Glutamatergic neuron (in vitro differentiated cells): ENCODE data around the gene C5orf46. TPM values are rescaled to one million over a fixed set of nuclear protein-coding genes. Genes with fewer than 3 reads are reported as not detected.

ENCODE experiments used
- DNase-seq: peaks from one replicate; pipeline ENCODE4 v3.0.0; 2022
- H3K27ac Mint-ChIP-seq: one replicate; pipeline ENCODE4 v1.8.0; 2020; ENCODE audit warnings: mild to moderate bottlenecking, mixed read lengths, inconsistent platforms; ENCODE audit not compliant: unreplicated experiment
- H3K27me3 Mint-ChIP-seq: one replicate; pipeline ENCODE4 v1.8.0; 2020; ENCODE audit warnings: mild to moderate bottlenecking, moderate library complexity, mixed read lengths, inconsistent platforms; ENCODE audit not compliant: unreplicated experiment
- H3K36me3 Mint-ChIP-seq: one replicate; pipeline ENCODE4 v1.8.0; 2020; ENCODE audit warnings: mild to moderate bottlenecking, mixed read lengths, inconsistent platforms; ENCODE audit not compliant: unreplicated experiment
- H3K4me1 Mint-ChIP-seq: one replicate; pipeline ENCODE4 v1.8.0; 2020; ENCODE audit warnings: mild to moderate bottlenecking, low read depth, mixed read lengths, inconsistent platforms; ENCODE audit not compliant: unreplicated experiment
- H3K4me3 Mint-ChIP-seq: one replicate; pipeline ENCODE4 v1.8.0; 2020; ENCODE audit warnings: mild to moderate bottlenecking, mixed read lengths, inconsistent platforms; ENCODE audit not compliant: unreplicated experiment
- H3K9me3 Mint-ChIP-seq: one replicate; pipeline ENCODE4 v1.8.0; 2020; ENCODE audit warnings: mild to moderate bottlenecking, moderate library complexity, mixed read lengths, inconsistent platforms; ENCODE audit not compliant: unreplicated experiment
- CTCF ChIP-seq: fragments of 200-600 bp; sonication (generic); IDR thresholded peaks from one replicate; pipeline ENCODE4 v1.5.0; 2021; ENCODE audit not compliant: partially characterized antibody, unreplicated experiment
- total RNA-seq: library from RNA; stranded (reverse); fragmentation: NEBNext Ultra II Directional; extraction: Animal tissue kit (Norgen Biotek cat#: 25700); gene quantifications from one replicate; pipeline ENCODE4 v1.2.1, GENCODE V29; 2021; ENCODE audit not compliant: unreplicated experiment

Gene C5orf46
- total RNA-seq, 1 donor from 2014 or later = not detected

GRCh38 chr5:147895864-147896263 lies 10.5 kb downstream of the C5orf46 start:
- Mint-ChIP-seq H3K9me3 (no peaks in the 10 kb centered on the region), H3K4me1 (no peaks in the 10 kb centered on the region), H3K27ac (no peak overlapping the region), H3K36me3 (no peaks in the 10 kb centered on the region), H3K27me3 (peaks cover 1% of the 10 kb centered on the region), H3K4me3 (no peak overlapping the region)
- no peak for TF ChIP-seq CTCF
- no peak for DNase-seq

GRCh38 chr5:147893820-147894219 lies 12.5 kb downstream of the C5orf46 start:
- no peak for DNase-seq
- Mint-ChIP-seq H3K4me3 (no peak overlapping the region), H3K4me1 (no peaks in the 10 kb centered on the region), H3K27me3 (peaks cover 1% of the 10 kb centered on the region), H3K9me3 (no peaks in the 10 kb centered on the region), H3K36me3 (no peaks in the 10 kb centered on the region), H3K27ac (no peak overlapping the region)
- no peak for TF ChIP-seq CTCF

- Mint-ChIP-seq H3K4me3 (no peak overlapping the region), H3K9me3 (no peaks in the 10 kb centered on the region), H3K27me3 (peaks cover 1% of the 10 kb centered on the region), H3K36me3 (no peaks in the 10 kb centered on the region), H3K4me1 (no peaks in the 10 kb centered on the region), H3K27ac (no peak overlapping the region)
- DNase-seq = no peak
- TF ChIP-seq CTCF = no peak
These were observed 13.5 kb downstream of the C5orf46 start for GRCh38 chr5:147892696-147893296.

GRCh38 chr5:147887930-147888329 lies 18.4 kb downstream of the C5orf46 start:
- TF ChIP-seq CTCF = no peak
- no peaks in the 10 kb centered on the region for H3K9me3 Mint-ChIP-seq
- no peak overlapping the region for H3K4me3 Mint-ChIP-seq
- no peaks in the 10 kb centered on the region for H3K36me3 Mint-ChIP-seq
- H3K27me3 Mint-ChIP-seq = no peaks in the 10 kb centered on the region
- H3K4me1 Mint-ChIP-seq = peaks cover 2% of the 10 kb centered on the region
- H3K27ac Mint-ChIP-seq = no peak overlapping the region
- DNase-seq = no peak

GRCh38 chr5:147887026-147887627 lies 19.2 kb downstream of the C5orf46 start:
- DNase-seq = no peak
- peak; percentile 35 for TF ChIP-seq CTCF
- no peaks in the 10 kb centered on the region for H3K36me3 Mint-ChIP-seq
- H3K27me3 Mint-ChIP-seq = no peaks in the 10 kb centered on the region
- peaks cover 2% of the 10 kb centered on the region for H3K4me1 Mint-ChIP-seq
- H3K9me3 Mint-ChIP-seq = no peaks in the 10 kb centered on the region
- H3K27ac Mint-ChIP-seq = no peak overlapping the region
- no peak overlapping the region for H3K4me3 Mint-ChIP-seq
